Spleen (tissue), 11 donors: ENCODE data around the gene ERICH6B. TPM values are rescaled to one million over a fixed set of nuclear protein-coding genes. Genes with fewer than 3 reads are reported as not detected.

Experiments
- DNase-seq: peaks from one replicate; pipeline ENCODE4 v3.0.0-alpha.2; 2020
- H3K27ac ChIP-seq, 8 donors: fragments of 200-600 bp; sonication (generic) in 7 of 8; 1 replicate in 4 of 8; 2 replicates in 4 of 8; pipeline versions ENCODE4 v1.5.0 to v1.8.0; 2016 to 2021; ENCODE audit warnings: inconsistent platforms in 4 of 8, mild to moderate bottlenecking in 4 of 8, moderate library complexity in 1 of 8
- H3K27me3 ChIP-seq, 7 donors: fragments of 200-600 bp; sonication (generic) in 6 of 7; replicated peaks in 1 of 7; 1 replicate in 4 of 7; 2 replicates in 3 of 7; pipeline versions ENCODE4 v1.5.0 to v1.8.0; 2016 to 2021; ENCODE audit warnings: inconsistent platforms in 3 of 7, mild to moderate bottlenecking in 1 of 7
- H3K36me3 ChIP-seq, 6 donors: fragments of 200-600 bp; sonication (generic) in 5 of 6; 1 replicate in 4 of 6; 2 replicates in 2 of 6; pipeline versions ENCODE4 v1.5.0 to v1.8.0; 2016 to 2021; ENCODE audit warnings: inconsistent platforms in 2 of 6
- H3K4me1 ChIP-seq, 6 donors: fragments of 200-600 bp; sonication (generic) in 5 of 6; 1 replicate in 3 of 6; 2 replicates in 3 of 6; pipeline versions ENCODE4 v1.5.0 to v1.8.0; 2016 to 2021; ENCODE audit warnings: inconsistent platforms in 3 of 6
- H3K4me3 ChIP-seq, 8 donors: fragments of 200-600 bp; sonication (generic) in 7 of 8; 1 replicate in 4 of 8; 2 replicates in 4 of 8; pipeline versions ENCODE4 v1.5.0 to v1.8.0; 2016 to 2021; ENCODE audit warnings: inconsistent platforms in 4 of 8, mild to moderate bottlenecking in 4 of 8, moderate library complexity in 2 of 8
- H3K9me3 ChIP-seq, 8 donors: fragments of 200-600 bp; sonication (generic) in 7 of 8; 1 replicate in 4 of 8; 2 replicates in 4 of 8; pipeline versions ENCODE4 v1.5.0 to v1.8.0; 2016 to 2021; ENCODE audit warnings: inconsistent platforms in 4 of 8
- POLR2A ChIP-seq, 3 donors: fragments of 450-650 bp; IDR thresholded peaks; one replicate each; pipeline ENCODE4 v1.5.1; 2017; ENCODE audit warnings: antibody characterized with exemption in 3 of 3, mild to moderate bottlenecking in 1 of 3
- POLR2AphosphoS5 ChIP-seq, 3 donors: sonication (generic); formaldehyde crosslinking; IDR thresholded peaks; one replicate each; pipeline ENCODE4 v1.5.1; 2017; ENCODE audit warnings: antibody characterized with exemption in 3 of 3
- WGBS, 5 donors: extraction: QIAGEN DNeasy Blood & Tissue Kit in 3 of 5; methylation state at CpG; one replicate each; pipeline versions ENCODE4 v1.1.5 to v1.1.7; 2013 to 2018; 5-methylcytosine and 5-hydroxymethylcytosine counted together
- intact Hi-C: fragments of 100-400 bp; cut with DNase I; formaldehyde crosslinking; loops from one replicate; pipeline ENCODE4 v1.15.0; 2023; ENCODE audit warnings: low total_unique reads
- polyA plus RNA-seq, 3 donors: library from polyadenylated mRNA; stranded (reverse); fragments of 200-250 nt; gene quantifications; one replicate each; pipeline ENCODE4 v1.2.1, GENCODE V29; 2013
- small RNA-seq, 4 donors: library from RNA; depleted of rRNA; stranded (forward); fragments of <200 nt; gene quantifications; one replicate each; pipeline ENCODE3, GENCODE V24; 2016
- total RNA-seq, 7 donors: library from RNA; depleted of rRNA in 3 of 7; stranded (reverse); fragments of >200 nt in 3 of 7; fragmentation: NEBNext Ultra II Directional in 4 of 7; extraction: Animal tissue kit (Norgen Biotek cat#: 25700) in 4 of 7; gene quantifications; one replicate each; pipeline versions ENCODE4 v1.1.0 to v1.2.1, GENCODE V29; 2016 to 2021
- donor health status: healthy with polysubstance abuse.
- donor health status: DM: no; HTN: no; CAD: no; lungs with moderate emphysema.
- donor health status: DM: no; HTN: no; CAD: no.
- donor health status: Bipolar disorder and iron deficiency.
- donor health status: healthy.
- donor health status: DM: no; HTN: no; CAD: no.
- donor health status: DM: yes; HTN: yes; CAD: no.

Gene ERICH6B
- total and polyA plus RNA-seq, 10 donors, result not detected

GRCh38 chr13:45492538-45492937 is 123.0 kb downstream of the ERICH6B start:
- WGBS, 5 donors, result 96 to 100% (median 99%) methylated on average over 1 of the region's 1 CpG
- no peak for DNase-seq
- TF ChIP-seq POLR2A (IDR thresholded peaks at IDR 0.05) (no peak), POLR2AphosphoS5 (IDR thresholded peaks at IDR 0.05) (no peak)
- Histone ChIP-seq H3K27ac (no peak overlapping the region), H3K9me3 (no peaks in the 10 kb centered on the region), H3K27me3 (no peaks in the 10 kb centered on the region), H3K4me1 (no peaks in the 10 kb centered on the region), H3K36me3 (peaks cover 0 to 93% (median 63%) of the 10 kb centered on the region in 6 donors), H3K4me3 (no peak overlapping the region)
- intact Hi-C loops, result no loop called here

Small RNAs within 50 kb of the gene (small RNA-seq; reads per million reads assigned to genes)
- 0 reads per million in 4 donors for gene RNA5SP27
- gene TIMM9P3, result 0 reads per million in 4 donors

Other genes with a start within 250 kb of the ERICH6B start
- gene SLC25A30, start 197.4 kb downstream of the ERICH6B start, total RNA-seq, result 10 to 100 TPM; 16.6 to 31.9 (median 23.5) TPM
- gene SLC25A30, start 197.4 kb downstream of the ERICH6B start, polyA plus RNA-seq, result 10 to 100 TPM in 1 of 3 donors, 1 to 10 TPM in 2; 5.9 to 14.8 (median 6.7) TPM
- 10 to 100 TPM; 29.2 to 99.2 (median 38.2) TPM for gene COG3, start 150.8 kb downstream of the ERICH6B start, total RNA-seq
- 10 to 100 TPM; 12.3 to 15.1 (median 12.8) TPM for gene COG3, start 150.8 kb downstream of the ERICH6B start, polyA plus RNA-seq
- gene CBY2, start 86.6 kb upstream of the ERICH6B start, total RNA-seq, result under 1 TPM in 1 of 7 donors, not detected in 6; 0.61 TPM
- gene CBY2, start 86.6 kb upstream of the ERICH6B start, polyA plus RNA-seq, result not detected
- under 1 TPM in 6 of 7 donors, not detected in 1; 0.03 to 0.20 (median 0.11) TPM for gene SIAH3, start 236.0 kb upstream of the ERICH6B start, total RNA-seq
- under 1 TPM; under 0.01 to 0.03 (median 0.02) TPM for gene SIAH3, start 236.0 kb upstream of the ERICH6B start, polyA plus RNA-seq